GM23338 (cell line): ENCODE measurements around the gene MBNL1. TPM values are rescaled to one million over a fixed set of nuclear protein-coding genes. Genes with fewer than 3 reads are reported as not detected.

Experiments
- ATAC-seq: fragments of 200-7000 bp; cut with Tn5 transposase; 3 replicates; pipeline ENCODE4 v1.9.1; 2020
- DNase-seq: peaks from one replicate; pipeline ENCODE4 v3.0.0-alpha.2; 2015; ENCODE audit warnings: low spot score
- H2AFZ ChIP-seq: fragments of 200-600 bp; sonication (generic); 2 replicates; pipeline ENCODE4 v1.8.0; 2016; ENCODE audit warnings: antibody characterized with exemption, mild to moderate bottlenecking, moderate library complexity
- H3F3A ChIP-seq: fragments of 200-600 bp; sonication (generic); replicated peaks from 2 replicates; pipeline ENCODE4 v1.8.0; 2017; ENCODE audit warnings: antibody characterized with exemption, mixed run types, low read depth
- H3K27ac ChIP-seq: fragments of 200-600 bp; sonication (generic); 2 replicates; pipeline ENCODE4 v1.6.1; 2016; ENCODE audit warnings: low read depth
- H3K27me3 ChIP-seq: fragments of 200-600 bp; sonication (generic); 2 replicates; pipeline ENCODE4 v1.8.0; 2016; ENCODE audit warnings: mild to moderate bottlenecking, mixed run types, moderate library complexity; ENCODE audit not compliant: insufficient read depth
- H3K36me3 ChIP-seq: fragments of 200-600 bp; sonication (generic); 2 replicates; pipeline ENCODE4 v1.8.0; 2016; ENCODE audit warnings: mild to moderate bottlenecking; ENCODE audit not compliant: insufficient read depth
- H3K4me1 ChIP-seq: fragments of 200-600 bp; sonication (generic); 2 replicates; pipeline ENCODE4 v1.8.0; 2016; ENCODE audit warnings: mild to moderate bottlenecking, moderate library complexity; ENCODE audit not compliant: insufficient read depth
- H3K4me2 ChIP-seq: fragments of 200-600 bp; sonication (generic); 2 replicates; pipeline ENCODE4 v1.7.1; 2017; ENCODE audit warnings: mixed run types
- H3K4me3 ChIP-seq: fragments of 200-600 bp; sonication (generic); 2 replicates; pipeline ENCODE4 v1.6.1; 2016; ENCODE audit warnings: mixed run types
- H3K79me2 ChIP-seq: fragments of 200-600 bp; sonication (generic); replicated peaks from 2 replicates; pipeline ENCODE4 v1.8.0; 2017; ENCODE audit warnings: mild to moderate bottlenecking; ENCODE audit not compliant: insufficient read depth
- H3K9me2 ChIP-seq: fragments of 200-600 bp; sonication (generic); 2 replicates; pipeline ENCODE4 v1.8.0; 2017; ENCODE audit not compliant: insufficient read depth
- H4K20me1 ChIP-seq: fragments of 200-600 bp; sonication (generic); replicated peaks from 2 replicates; pipeline ENCODE4 v1.8.0; 2017; ENCODE audit warnings: mild to moderate bottlenecking; ENCODE audit not compliant: insufficient read depth
- H3K27ac Mint-ChIP-seq: 2 replicates; pipeline ENCODE4 v1.8.0; 2020; ENCODE audit warnings: inconsistent platforms, mild to moderate bottlenecking, moderate library complexity, mixed read lengths
- H3K27me3 Mint-ChIP-seq: 3 replicates; pipeline ENCODE4 v1.8.0; 2022; ENCODE audit warnings: low read depth, mild to moderate bottlenecking, moderate library complexity, mixed read lengths, inconsistent platforms; ENCODE audit not compliant: insufficient read depth, poor library complexity
- H3K36me3 Mint-ChIP-seq: 3 replicates; pipeline ENCODE4 v1.8.0; 2021; ENCODE audit warnings: low read depth, mild to moderate bottlenecking, inconsistent platforms, moderate library complexity, mixed read lengths
- H3K4me1 Mint-ChIP-seq: 3 replicates; pipeline ENCODE4 v1.8.0; 2020; ENCODE audit warnings: mild to moderate bottlenecking, inconsistent platforms, mixed read lengths
- H3K4me3 Mint-ChIP-seq: 3 replicates; pipeline ENCODE4 v1.8.0; 2021; ENCODE audit warnings: moderate library complexity, mild to moderate bottlenecking, inconsistent platforms, mixed read lengths
- H3K9me3 Mint-ChIP-seq: 3 replicates; pipeline ENCODE4 v1.8.0; 2020; ENCODE audit warnings: moderate library complexity, mild to moderate bottlenecking, inconsistent platforms, mixed read lengths
- CREB1 ChIP-seq: fragments of 250-450 bp; sonication (Bioruptor Pico); IDR thresholded peaks from 2 replicates; pipeline ENCODE4 v1.5.0; 2020; ENCODE audit warnings: low read depth, mild to moderate bottlenecking, moderate library complexity
- CTCF ChIP-seq, 2 experiments: fragments of 200-600 bp in 1 of 2; sonication (generic) in 1 of 2; conservative IDR thresholded peaks; 2 replicates each; pipeline versions ENCODE4 v1.5.1 to v1.6.1; 2016 to 2017; ENCODE audit warnings: antibody characterized with exemption in 2 of 2, low read depth in 2 of 2, mild to moderate bottlenecking in 2 of 2, moderate library complexity in 1 of 2
- EZH2phosphoT487 ChIP-seq: fragments of 200-600 bp; sonication (generic); IDR thresholded peaks from one replicate; pipeline ENCODE4 v1.8.1; 2018; ENCODE audit warnings: antibody characterized with exemption; ENCODE audit not compliant: unreplicated experiment
- JUNB ChIP-seq: IDR thresholded peaks from one replicate; pipeline ENCODE4 v1.6.1; 2016; ENCODE audit warnings: antibody characterized with exemption; ENCODE audit not compliant: unreplicated experiment
- NANOG ChIP-seq: IDR thresholded peaks from 2 replicates; pipeline ENCODE4 v1.6.1; 2016; ENCODE audit warnings: antibody characterized with exemption, borderline replicate concordance
- polyA plus RNA-seq: library from polyadenylated mRNA; unstranded; fragments of >200 nt; fragmentation: Nextera tagmentation; extraction: Ambion mirVana; gene quantifications from 2 replicates; pipeline ENCODE4 v1.2.1, GENCODE V29; 2016
- total RNA-seq: library from RNA; depleted of rRNA; stranded (reverse); fragments of >200 nt; shearing (Covaris generic); gene quantifications from 2 replicates; pipeline ENCODE4 v1.2.3, GENCODE V29; 2014
- TF ChIP-seq, protein P1 (sequence below): IDR thresholded peaks from 2 replicates; pipeline ENCODE4 v1.6.1; 2016; ENCODE audit warnings: antibody characterized with exemption

MBNL1 gene
- total and polyA plus RNA-seq, 2 experiments from 2014 or later: 9.4 to 23.2 TPM

DNA sequence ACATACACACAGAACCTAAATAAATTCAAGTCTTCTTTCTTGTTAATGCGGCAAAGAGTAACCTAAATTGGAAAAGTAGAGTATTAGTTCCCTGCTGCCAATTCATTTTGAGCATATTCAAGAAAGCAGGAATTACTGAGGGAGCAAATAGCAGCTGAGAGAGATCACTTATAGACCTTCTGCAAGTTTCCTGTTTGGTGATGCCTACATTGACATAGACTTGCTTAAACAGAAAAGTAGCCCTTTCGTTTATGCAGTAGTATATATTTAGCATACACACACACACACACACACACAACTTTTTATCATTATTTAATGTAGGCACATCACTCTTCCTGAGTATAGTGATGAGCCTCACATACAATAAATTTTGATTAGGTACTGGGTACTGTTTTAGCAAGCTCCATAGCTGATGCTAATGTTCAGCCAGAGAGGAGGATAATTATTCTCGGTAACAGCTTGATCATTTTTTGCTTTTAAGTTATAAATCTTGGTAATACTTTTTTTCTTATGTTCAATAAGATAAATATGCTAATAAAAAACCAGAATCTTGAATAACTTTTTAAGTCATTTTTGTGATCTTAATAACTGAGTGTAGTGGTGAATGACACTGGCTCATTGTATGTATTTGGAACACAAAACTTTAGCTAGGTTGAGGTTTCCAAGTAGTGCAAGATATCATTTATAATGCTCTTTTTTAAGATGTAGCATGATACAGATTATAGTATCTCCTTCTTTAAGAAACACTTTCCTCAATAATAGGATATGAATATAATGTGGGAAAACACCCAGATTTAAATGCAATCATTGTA, 174.7 kb downstream of the MBNL1 start (continued):
- TF ChIP-seq, protein P1, sequence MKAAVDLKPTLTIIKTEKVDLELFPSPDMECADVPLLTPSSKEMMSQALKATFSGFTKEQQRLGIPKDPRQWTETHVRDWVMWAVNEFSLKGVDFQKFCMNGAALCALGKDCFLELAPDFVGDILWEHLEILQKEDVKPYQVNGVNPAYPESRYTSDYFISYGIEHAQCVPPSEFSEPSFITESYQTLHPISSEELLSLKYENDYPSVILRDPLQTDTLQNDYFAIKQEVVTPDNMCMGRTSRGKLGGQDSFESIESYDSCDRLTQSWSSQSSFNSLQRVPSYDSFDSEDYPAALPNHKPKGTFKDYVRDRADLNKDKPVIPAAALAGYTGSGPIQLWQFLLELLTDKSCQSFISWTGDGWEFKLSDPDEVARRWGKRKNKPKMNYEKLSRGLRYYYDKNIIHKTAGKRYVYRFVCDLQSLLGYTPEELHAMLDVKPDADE: no peak
- no peak for TF ChIP-seq NANOG
- TF ChIP-seq CREB1 (CRISPR knock-in tag): no peak
- TF ChIP-seq EZH2phosphoT487: no peak
- no peak for TF ChIP-seq CTCF (conservative IDR thresholded peaks at IDR 0.05; ENCODE audit: low read depth in 2 of 2)
- TF ChIP-seq JUNB: no peak

- Histone ChIP-seq H3K79me2 (peaks cover 3% of the 10 kb centered on the region; the same call in 1 of the 2 replicates), H3K27me3 (no peaks in the 10 kb centered on the region), H2AFZ (no peak overlapping the region), H4K20me1 (no peaks in the 10 kb centered on the region), H3K36me3 (no peaks in the 10 kb centered on the region), H3K4me3 (no peak overlapping the region), H3K27ac (no peak overlapping the region), H3K9me2 (no peaks in the 10 kb centered on the region), H3K4me1 (peaks cover 10% of the 10 kb centered on the region), H3K4me2 (no peak overlapping the region), H3F3A (no peaks in the 10 kb centered on the region)
- ATAC-seq (no peak), DNase-seq (peak; percentile 67)
- H3K27me3 Mint-ChIP-seq: no peaks in the 10 kb centered on the region
- peaks cover 4% of the 10 kb centered on the region; the same call in 2 of the 3 replicates for H3K36me3 Mint-ChIP-seq
- peaks cover 14% of the 10 kb centered on the region for H3K4me1 Mint-ChIP-seq
- H3K27ac Mint-ChIP-seq: no peak overlapping the region
- TF ChIP-seq CTCF (conservative IDR thresholded peaks at IDR 0.05; ENCODE audit: low read depth in 2 of 2) (peak; percentile 69 to 83), NANOG (no peak)
- no peaks in the 10 kb centered on the region for H3K9me3 Mint-ChIP-seq
- H3K4me3 Mint-ChIP-seq: no peak overlapping the region
Measured at GRCh38 chr3:152444029-152444641, 175.4 kb downstream of the MBNL1 start.
